ENCODE data around the gene CLCN7.

- no peak for TF ChIP-seq POLR2AphosphoS5 (IDR thresholded peaks at IDR 0.05)
- TF ChIP-seq, protein P1, sequence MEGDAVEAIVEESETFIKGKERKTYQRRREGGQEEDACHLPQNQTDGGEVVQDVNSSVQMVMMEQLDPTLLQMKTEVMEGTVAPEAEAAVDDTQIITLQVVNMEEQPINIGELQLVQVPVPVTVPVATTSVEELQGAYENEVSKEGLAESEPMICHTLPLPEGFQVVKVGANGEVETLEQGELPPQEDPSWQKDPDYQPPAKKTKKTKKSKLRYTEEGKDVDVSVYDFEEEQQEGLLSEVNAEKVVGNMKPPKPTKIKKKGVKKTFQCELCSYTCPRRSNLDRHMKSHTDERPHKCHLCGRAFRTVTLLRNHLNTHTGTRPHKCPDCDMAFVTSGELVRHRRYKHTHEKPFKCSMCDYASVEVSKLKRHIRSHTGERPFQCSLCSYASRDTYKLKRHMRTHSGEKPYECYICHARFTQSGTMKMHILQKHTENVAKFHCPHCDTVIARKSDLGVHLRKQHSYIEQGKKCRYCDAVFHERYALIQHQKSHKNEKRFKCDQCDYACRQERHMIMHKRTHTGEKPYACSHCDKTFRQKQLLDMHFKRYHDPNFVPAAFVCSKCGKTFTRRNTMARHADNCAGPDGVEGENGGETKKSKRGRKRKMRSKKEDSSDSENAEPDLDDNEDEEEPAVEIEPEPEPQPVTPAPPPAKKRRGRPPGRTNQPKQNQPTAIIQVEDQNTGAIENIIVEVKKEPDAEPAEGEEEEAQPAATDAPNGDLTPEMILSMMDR (IDR thresholded peaks at IDR 0.05), result no peak
- TF ChIP-seq POLR2A (IDR thresholded peaks at IDR 0.05), result no peak
- TF ChIP-seq EP300 (IDR thresholded peaks at IDR 0.05), result no peak
Observed at GRCh38 chr16:1429012-1429411, 45.8 kb downstream of the CLCN7 start.

Data from stomach (tissue), 4 donors.